K562 treated with DMSO at 1 percent for 4 hours (cell line): Measurements from ENCODE around the gene NR1D2. TPM values are rescaled to one million over a fixed set of nuclear protein-coding genes. Genes with fewer than 3 reads are reported as not detected.

Experiments used
- total RNA-seq: library from RNA; unstranded; fragments of 300-600 nt; gene quantifications from 2 replicates; pipeline ENCODE4 v1.2.3, GENCODE V29; 2022; ENCODE audit not compliant: insufficient read depth

The NR1D2 gene
- 5.0 and 6.2 TPM in 2 replicates for total RNA-seq

DNA sequence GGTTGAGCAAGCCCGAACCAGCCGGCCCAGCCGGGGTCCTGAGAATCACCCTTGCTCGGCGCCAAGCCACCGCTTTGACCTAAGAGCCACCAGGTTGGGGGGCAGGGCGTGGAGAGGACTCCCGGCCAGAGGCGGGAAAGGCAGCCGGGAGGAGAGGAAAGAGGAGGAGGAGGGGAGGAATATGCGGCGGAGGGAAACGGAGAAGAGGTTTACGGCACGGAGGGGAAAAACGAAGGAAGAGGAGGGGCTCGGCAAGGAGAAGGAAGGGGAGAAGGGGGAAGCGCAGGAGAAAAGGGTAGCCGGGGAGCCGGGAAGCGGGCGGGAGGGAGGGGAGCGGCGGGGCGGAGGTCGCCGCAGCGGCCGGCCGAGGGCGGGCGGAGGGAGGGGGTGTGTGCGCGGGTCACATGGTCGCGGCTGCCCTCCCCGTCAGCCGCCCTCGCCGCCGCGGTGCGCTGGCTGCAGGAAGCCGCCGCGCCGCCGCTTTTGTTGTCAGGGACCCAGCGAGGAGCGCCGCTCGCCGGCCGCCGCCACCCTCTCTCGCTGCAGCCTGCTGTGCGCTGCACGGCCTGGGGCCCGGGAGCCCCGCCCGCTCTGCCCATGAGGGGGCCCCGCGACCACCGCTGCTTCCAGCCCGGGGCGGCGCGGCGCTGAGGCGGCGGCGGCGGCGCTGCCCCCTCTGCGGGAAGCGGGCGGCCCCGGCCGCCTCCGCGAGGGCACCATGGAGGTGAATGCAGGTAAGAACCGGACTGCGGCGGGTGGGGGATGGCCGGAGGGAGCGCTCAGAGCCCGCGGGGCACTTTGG, at the start of gene NR1D2:
Gene NR1D2 (plus strand): TSS at position 426 of the 802 bp plus-strand sequence. CDS start 293 bp downstream, at position 719.

DNA sequence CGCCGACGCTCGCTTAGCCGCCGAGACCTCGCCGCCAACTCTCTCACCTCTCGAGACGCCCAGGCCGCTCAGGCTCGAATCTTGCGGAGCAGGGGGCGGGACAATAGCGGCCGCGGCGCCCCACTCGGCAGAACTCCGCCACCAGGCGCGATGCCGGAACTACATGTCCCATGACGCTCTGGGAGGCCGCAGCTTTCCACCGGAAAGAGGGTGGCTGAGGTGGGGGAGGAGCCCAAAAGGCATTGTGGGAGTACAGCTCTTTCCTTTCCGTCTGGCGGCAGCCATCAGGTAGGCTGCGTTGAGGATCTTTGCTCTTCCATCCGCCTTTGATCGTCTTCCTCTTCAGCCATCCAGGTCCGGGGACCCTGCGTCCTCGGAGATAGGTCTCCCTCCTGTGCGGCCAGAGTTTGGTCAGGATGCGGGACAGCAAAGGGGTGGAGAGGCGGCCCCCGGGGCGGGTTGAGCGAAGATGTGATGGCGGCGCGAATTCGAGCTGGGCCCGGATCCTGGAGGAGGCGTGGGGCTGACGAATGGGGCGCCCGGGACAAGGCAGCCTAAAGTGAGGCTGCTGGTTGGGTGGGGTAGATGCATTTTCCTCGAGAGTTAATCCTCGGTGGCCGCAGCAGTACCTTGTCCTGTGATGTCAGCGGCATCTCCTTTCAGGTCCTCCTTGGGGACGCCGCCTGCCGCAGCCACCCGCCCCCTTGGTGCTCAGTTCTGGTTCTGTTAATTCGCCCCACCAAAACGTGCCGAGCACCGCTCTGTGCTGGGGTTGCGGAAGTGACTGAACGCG, 28.0 kb upstream of the NR1D2 start, which contains the start of the genes NKIRAS1 and RPL15:
Gene NKIRAS1 (minus strand): TSS at position 105 of the 793 bp plus-strand sequence. CDS start 6,086 bp downstream, outside the sequence.
Gene RPL15 (plus strand): TSS at position 247 of the 793 bp plus-strand sequence. CDS start 728 bp downstream, outside the sequence.

Other genes starting within 250 kb of the NR1D2 start
- 63.5 and 69.0 TPM in 2 replicates for gene UBE2E1, start 139.3 kb upstream of the NR1D2 start, total RNA-seq
- gene NKIRAS1, start 28.3 kb upstream of the NR1D2 start, total RNA-seq = 5.4 and 5.7 TPM in 2 replicates
- gene RPL15, start 28.2 kb upstream of the NR1D2 start, total RNA-seq = 4,943 and 5,364 TPM in 2 replicates